SU-DHL-6 (cell line): ENCODE data around the gene TSKU.

Source experiments
- H2AFZ ChIP-seq: fragments of 200-600 bp; sonication (generic); 2 replicates; pipeline ENCODE4 v1.6.1; 2014; ENCODE audit warnings: low read depth, mild to moderate bottlenecking, moderate library complexity, mixed read lengths, antibody characterized with exemption, low read length; ENCODE audit not compliant: severe bottlenecking
- H3F3A ChIP-seq: fragments of 200-600 bp; shearing (Covaris generic); 2 replicates; pipeline ENCODE4 v1.6.0; 2016; ENCODE audit warnings: antibody characterized with exemption, mild to moderate bottlenecking; ENCODE audit not compliant: insufficient read depth
- H3K27ac ChIP-seq: fragments of 200-600 bp; sonication (generic); 2 replicates; pipeline ENCODE4 v1.5.1; 2016; ENCODE audit warnings: low read depth, mild to moderate bottlenecking, low read length, moderate library complexity, mixed read lengths
- H3K27me3 ChIP-seq: fragments of 200-600 bp; sonication (generic), shearing (Covaris generic); 2 replicates; pipeline ENCODE4 v1.6.0; 2014; ENCODE audit warnings: mild to moderate bottlenecking, low read length
- H3K36me3 ChIP-seq: fragments of 200-600 bp; sonication (generic); 2 replicates; pipeline ENCODE4 v1.6.1; 2014; ENCODE audit warnings: mild to moderate bottlenecking, low read length, mixed read lengths
- H3K4me2 ChIP-seq: fragments of 300-600, 200-600 bp; shearing (Covaris generic), sonication (generic); 2 replicates; pipeline ENCODE4 v1.6.0; 2014; ENCODE audit warnings: low read length, low read depth, mild to moderate bottlenecking; ENCODE audit not compliant: poor library complexity, severe bottlenecking
- H3K4me3 ChIP-seq: fragments of 200-600 bp; sonication (generic); 2 replicates; pipeline ENCODE4 v1.5.1; 2014; ENCODE audit warnings: antibody characterized with exemption, low read length, mild to moderate bottlenecking, mixed read lengths; ENCODE audit not compliant: insufficient read depth, poor library complexity, severe bottlenecking
- H3K79me2 ChIP-seq: fragments of 200-600 bp; sonication (generic); 2 replicates; pipeline ENCODE4 v1.6.1; 2014; ENCODE audit warnings: mild to moderate bottlenecking, low read length, moderate library complexity; ENCODE audit not compliant: insufficient read depth
- H3K9ac ChIP-seq: fragments of 200-600 bp; sonication (generic); 2 replicates; pipeline ENCODE4 v1.7.0; 2014; ENCODE audit warnings: mild to moderate bottlenecking, low read length
- H3K9me2 ChIP-seq: fragments of 200-600 bp; sonication (generic); replicated peaks from 2 replicates; pipeline ENCODE4 v1.6.1; 2014; ENCODE audit warnings: low read length; ENCODE audit not compliant: insufficient read depth
- H3K9me3 ChIP-seq: fragments of 200-600 bp; sonication (generic); 2 replicates; pipeline ENCODE4 v1.6.1; 2014; ENCODE audit warnings: low read length, mixed read lengths; ENCODE audit not compliant: insufficient read depth
- H4K20me1 ChIP-seq: fragments of 200-600 bp; sonication (generic); 2 replicates; pipeline ENCODE4 v1.6.1; 2014; ENCODE audit warnings: low read depth, mild to moderate bottlenecking, antibody characterized with exemption, low read length, moderate library complexity, mixed read lengths
- CTCF ChIP-seq: fragments of 200-600 bp; sonication (generic); IDR thresholded peaks from one replicate; pipeline ENCODE4 v1.5.1; 2017; ENCODE audit warnings: antibody characterized with exemption, mild to moderate bottlenecking, low read length, moderate library complexity; ENCODE audit not compliant: insufficient read depth, poor library complexity, severe bottlenecking
- EZH2phosphoT487 ChIP-seq: fragments of 200-600 bp; sonication (generic), shearing (Covaris generic); conservative IDR thresholded peaks from 2 replicates; pipeline ENCODE4 v1.6.1; 2018; ENCODE audit warnings: mild to moderate bottlenecking, antibody characterized with exemption, low read length, moderate library complexity, mixed read lengths

The TSKU gene

GRCh38 chr11:76839311-76839710, 56.2 kb downstream of the TSKU start:
- Histone ChIP-seq H3K9me2 (no peaks in the 10 kb centered on the region), H3K4me3 (no peak overlapping the region), H3K9me3 (no peaks in the 10 kb centered on the region), H4K20me1 (no peaks in the 10 kb centered on the region), H3K9ac (no peak overlapping the region), H3K27ac (no peak overlapping the region), H3K4me2 (no peak overlapping the region), H3K27me3 (no peaks in the 10 kb centered on the region), H2AFZ (no peak overlapping the region), H3F3A (no peaks in the 10 kb centered on the region), H3K36me3 (no peaks in the 10 kb centered on the region), H3K79me2 (no peaks in the 10 kb centered on the region)
- TF ChIP-seq CTCF: no peak
- no peak for TF ChIP-seq EZH2phosphoT487

- no peak overlapping the region for H2AFZ ChIP-seq
- no peaks in the 10 kb centered on the region for H4K20me1 ChIP-seq
- H3K27ac ChIP-seq: no peak overlapping the region
- no peaks in the 10 kb centered on the region for H3K9me2 ChIP-seq
- no peaks in the 10 kb centered on the region for H3F3A ChIP-seq
- no peak for TF ChIP-seq EZH2phosphoT487
- no peak for TF ChIP-seq CTCF
- H3K4me2 ChIP-seq: no peak overlapping the region
- H3K9me3 ChIP-seq: no peaks in the 10 kb centered on the region
- H3K9ac ChIP-seq: no peak overlapping the region
- no peaks in the 10 kb centered on the region for H3K36me3 ChIP-seq
- H3K27me3 ChIP-seq: no peaks in the 10 kb centered on the region
- H3K79me2 ChIP-seq: no peaks in the 10 kb centered on the region
- H3K4me3 ChIP-seq: no peak overlapping the region
These were observed 58.8 kb downstream of the TSKU start for GRCh38 chr11:76841923-76842452.

GRCh38 chr11:76843907-76844306, 60.8 kb downstream of the TSKU start:
- Histone ChIP-seq H3K4me3 (no peak overlapping the region), H3K9ac (no peak overlapping the region), H3K9me2 (no peaks in the 10 kb centered on the region), H3K9me3 (no peaks in the 10 kb centered on the region), H3F3A (no peaks in the 10 kb centered on the region), H3K4me2 (no peak overlapping the region), H4K20me1 (no peaks in the 10 kb centered on the region), H2AFZ (no peak overlapping the region), H3K27ac (no peak overlapping the region), H3K79me2 (no peaks in the 10 kb centered on the region), H3K36me3 (no peaks in the 10 kb centered on the region), H3K27me3 (no peaks in the 10 kb centered on the region)
- TF ChIP-seq CTCF: no peak
- no peak for TF ChIP-seq EZH2phosphoT487
